Sigmoid colon (tissue), 7 donors: Measurements from ENCODE around the gene MS4A18. TPM values are rescaled to one million over a fixed set of nuclear protein-coding genes. Genes with fewer than 3 reads are reported as not detected.

ENCODE experiments used
- DNase-seq: peaks from one replicate; pipeline ENCODE4 v3.0.0-alpha.2; 2019
- H3K27ac ChIP-seq, 4 donors: fragments of 200-600 bp; sonication (generic); one replicate each; pipeline ENCODE4 v1.5.1; 2016 to 2019; ENCODE audit warnings: mild to moderate bottlenecking in 1 of 4
- H3K27me3 ChIP-seq, 3 donors: fragments of 200-600 bp; sonication (generic); one replicate each; pipeline ENCODE4 v1.5.1; 2019; ENCODE audit warnings: mild to moderate bottlenecking in 1 of 3
- H3K36me3 ChIP-seq, 4 donors: fragments of 200-600 bp; sonication (generic); one replicate each; pipeline ENCODE4 v1.5.1; 2016 to 2019
- H3K4me1 ChIP-seq, 4 donors: fragments of 200-600 bp; sonication (generic); one replicate each; pipeline ENCODE4 v1.5.1; 2017 to 2019
- H3K4me3 ChIP-seq, 4 donors: fragments of 200-600 bp; sonication (generic); one replicate each; pipeline ENCODE4 v1.5.1; 2017 to 2019; ENCODE audit warnings: mild to moderate bottlenecking in 2 of 4, moderate library complexity in 1 of 4
- H3K9me3 ChIP-seq, 4 donors: fragments of 200-600 bp in 3 of 4; sonication (generic) in 3 of 4; one replicate each; pipeline versions ENCODE4 v1.5.1 to v1.6.1; 2013 to 2019
- EP300 ChIP-seq, 4 donors: sonication (generic); formaldehyde crosslinking; IDR thresholded peaks; one replicate each; pipeline ENCODE4 v1.6.1; 2017; ENCODE audit warnings: antibody characterized with exemption in 4 of 4
- POLR2A ChIP-seq, 2 donors: fragments of 450-650 bp; IDR thresholded peaks; one replicate each; pipeline ENCODE4 v1.6.1; 2016; ENCODE audit warnings: antibody characterized with exemption in 2 of 2, mild to moderate bottlenecking in 2 of 2, moderate library complexity in 2 of 2
- POLR2AphosphoS5 ChIP-seq, 4 donors: sonication (generic); formaldehyde crosslinking; IDR thresholded peaks; one replicate each; pipeline ENCODE4 v1.6.1; 2017; ENCODE audit warnings: antibody characterized with exemption in 4 of 4
- WGBS, 2 donors: extraction: QIAGEN DNeasy Blood & Tissue Kit; methylation state at CpG; one replicate each; pipeline ENCODE4 v1.1.7; 2013; 5-methylcytosine and 5-hydroxymethylcytosine counted together
- intact Hi-C: fragments of 100-400 bp; cut with DNase I; formaldehyde crosslinking; loops from one replicate; pipeline ENCODE4 v1.15.1; 2023
- polyA plus RNA-seq, 3 donors: library from polyadenylated mRNA; stranded (reverse); fragments of 200-250 nt; gene quantifications; one replicate each; pipeline ENCODE4 v1.2.3, GENCODE V29; 2013
- total RNA-seq, 4 donors: library from RNA; depleted of rRNA; stranded (reverse); fragments of >200 nt; gene quantifications; one replicate each; pipeline ENCODE4 v1.1.0, GENCODE V29; 2016
- TF ChIP-seq, protein P1 (sequence below), 4 experiments: fragments of 450-650 bp in 3 of 4; fragments of 200-600 bp in 1 of 4; IDR thresholded peaks; one replicate each; pipeline ENCODE4 v1.5.1; 2016 to 2019; ENCODE audit warnings: antibody characterized with exemption in 4 of 4, mild to moderate bottlenecking in 3 of 4, moderate library complexity in 2 of 4
- donor health status: healthy with polysubstance abuse.
- donor health status: Bipolar disorder and iron deficiency.
- donor health status: healthy.

Gene MS4A18
- total and polyA plus RNA-seq, 7 donors: 0.10 TPM; not detected in 6

DNA sequence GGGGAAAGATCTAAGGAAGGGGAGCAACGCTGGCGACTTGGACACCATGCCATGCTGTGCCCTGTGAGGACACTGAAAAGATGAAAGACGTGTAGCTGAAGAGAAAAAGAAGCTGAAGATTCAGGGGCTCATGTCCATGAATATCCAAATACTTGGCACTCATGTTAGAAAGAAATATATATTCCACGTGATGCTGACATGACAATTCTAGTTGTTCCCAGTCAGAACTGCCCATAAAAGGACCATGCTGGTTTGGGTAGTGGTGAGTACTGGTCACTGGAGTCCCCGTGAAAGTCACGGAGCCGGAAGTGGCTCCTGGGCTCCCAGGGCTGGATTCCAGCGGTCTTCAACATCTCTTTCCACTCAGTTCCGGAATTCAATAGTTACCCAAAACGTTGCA lies 42.0 kb downstream of the MS4A18 start:
- no peak for DNase-seq
- Histone ChIP-seq H3K36me3 (no peaks in the 10 kb centered on the region), H3K4me1 (no peaks in the 10 kb centered on the region), H3K27me3 (peaks cover 0 to 15% (median 0%) of the 10 kb centered on the region in 3 donors), H3K27ac (no peak overlapping the region), H3K4me3 (no peak overlapping the region), H3K9me3 (no peaks in the 10 kb centered on the region)
- 88 to 90% methylated on average over 10 of the region's 10 CpGs for WGBS, 2 donors
- TF ChIP-seq EP300 (IDR thresholded peaks at IDR 0.05) (no peak), POLR2AphosphoS5 (IDR thresholded peaks at IDR 0.05) (no peak), POLR2A (IDR thresholded peaks at IDR 0.05) (no peak)
- TF ChIP-seq, protein P1, sequence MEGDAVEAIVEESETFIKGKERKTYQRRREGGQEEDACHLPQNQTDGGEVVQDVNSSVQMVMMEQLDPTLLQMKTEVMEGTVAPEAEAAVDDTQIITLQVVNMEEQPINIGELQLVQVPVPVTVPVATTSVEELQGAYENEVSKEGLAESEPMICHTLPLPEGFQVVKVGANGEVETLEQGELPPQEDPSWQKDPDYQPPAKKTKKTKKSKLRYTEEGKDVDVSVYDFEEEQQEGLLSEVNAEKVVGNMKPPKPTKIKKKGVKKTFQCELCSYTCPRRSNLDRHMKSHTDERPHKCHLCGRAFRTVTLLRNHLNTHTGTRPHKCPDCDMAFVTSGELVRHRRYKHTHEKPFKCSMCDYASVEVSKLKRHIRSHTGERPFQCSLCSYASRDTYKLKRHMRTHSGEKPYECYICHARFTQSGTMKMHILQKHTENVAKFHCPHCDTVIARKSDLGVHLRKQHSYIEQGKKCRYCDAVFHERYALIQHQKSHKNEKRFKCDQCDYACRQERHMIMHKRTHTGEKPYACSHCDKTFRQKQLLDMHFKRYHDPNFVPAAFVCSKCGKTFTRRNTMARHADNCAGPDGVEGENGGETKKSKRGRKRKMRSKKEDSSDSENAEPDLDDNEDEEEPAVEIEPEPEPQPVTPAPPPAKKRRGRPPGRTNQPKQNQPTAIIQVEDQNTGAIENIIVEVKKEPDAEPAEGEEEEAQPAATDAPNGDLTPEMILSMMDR (IDR thresholded peaks at IDR 0.05): no peak
- intact Hi-C loops: no loop called here

DNA sequence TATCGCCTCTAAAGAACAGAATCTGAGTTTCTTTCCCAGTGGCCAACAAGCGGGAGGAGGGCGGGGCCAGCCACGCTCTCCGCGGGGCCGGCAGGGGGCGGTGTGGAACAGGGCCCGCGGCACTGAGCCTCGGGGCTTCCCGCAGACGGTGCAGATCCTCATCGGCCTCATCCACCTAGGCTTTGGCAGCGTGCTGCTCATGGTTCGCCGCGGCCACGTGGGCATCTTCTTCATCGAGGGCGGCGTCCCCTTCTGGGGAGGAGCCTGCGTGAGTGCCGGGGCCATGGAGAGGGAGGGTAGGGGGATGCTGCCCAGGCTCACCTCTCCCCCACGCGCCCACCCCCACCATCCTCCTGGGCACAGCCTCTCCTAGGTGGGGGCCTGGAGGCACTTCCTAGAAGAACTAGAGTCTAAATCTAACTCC lies 42.9 kb downstream of the MS4A18 start:
- no peaks in the 10 kb centered on the region for H3K4me1 ChIP-seq
- no peaks in the 10 kb centered on the region for H3K9me3 ChIP-seq
- H3K27me3 ChIP-seq: peaks cover 0 to 15% (median 0%) of the 10 kb centered on the region in 3 donors
- WGBS, 2 donors: 28 to 39% methylated on average over 26 of the region's 26 CpGs
- no peak overlapping the region for H3K27ac ChIP-seq
- intact Hi-C loops: no loop called here
- DNase-seq: no peak
- TF ChIP-seq POLR2AphosphoS5 (IDR thresholded peaks at IDR 0.05) (no peak), EP300 (IDR thresholded peaks at IDR 0.05) (no peak), POLR2A (IDR thresholded peaks at IDR 0.05) (no peak)
- TF ChIP-seq, protein P1 (IDR thresholded peaks at IDR 0.05): no peak
- H3K36me3 ChIP-seq: no peaks in the 10 kb centered on the region
- H3K4me3 ChIP-seq: no peak overlapping the region

DNA sequence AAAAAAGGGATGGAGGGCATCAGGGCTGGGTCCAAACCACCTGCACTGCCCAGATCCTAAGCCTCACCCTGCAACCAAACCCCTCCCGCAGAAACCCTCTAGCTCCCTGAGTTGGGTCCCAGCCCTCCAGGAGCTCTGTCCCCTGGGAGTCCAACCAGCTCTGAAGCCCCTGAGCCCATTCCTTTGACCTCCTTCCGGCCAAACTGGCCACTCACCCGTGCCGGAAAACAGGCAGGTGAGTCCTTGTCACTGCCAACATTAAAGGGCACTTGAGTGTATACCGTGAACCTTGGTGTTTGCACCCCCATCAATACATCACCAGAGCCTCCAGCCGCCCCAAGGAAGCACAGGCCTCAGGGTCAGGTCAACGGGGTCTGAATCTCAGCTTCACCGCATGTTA lies 43.7 kb downstream of the MS4A18 start:
- H3K36me3 ChIP-seq: no peaks in the 10 kb centered on the region
- H3K27ac ChIP-seq: no peak overlapping the region
- no peak for DNase-seq
- TF ChIP-seq POLR2A (IDR thresholded peaks at IDR 0.05) (no peak), EP300 (IDR thresholded peaks at IDR 0.05) (no peak), POLR2AphosphoS5 (IDR thresholded peaks at IDR 0.05) (no peak)
- TF ChIP-seq, protein P1 (IDR thresholded peaks at IDR 0.05): no peak
- WGBS, 2 donors: 94% methylated on average over 8 of the region's 8 CpGs
- H3K4me3 ChIP-seq: no peak overlapping the region
- H3K4me1 ChIP-seq: no peaks in the 10 kb centered on the region
- no peaks in the 10 kb centered on the region for H3K9me3 ChIP-seq
- peaks cover 0 to 15% (median 0%) of the 10 kb centered on the region in 3 donors for H3K27me3 ChIP-seq
- intact Hi-C loops: no loop called here

DNA sequence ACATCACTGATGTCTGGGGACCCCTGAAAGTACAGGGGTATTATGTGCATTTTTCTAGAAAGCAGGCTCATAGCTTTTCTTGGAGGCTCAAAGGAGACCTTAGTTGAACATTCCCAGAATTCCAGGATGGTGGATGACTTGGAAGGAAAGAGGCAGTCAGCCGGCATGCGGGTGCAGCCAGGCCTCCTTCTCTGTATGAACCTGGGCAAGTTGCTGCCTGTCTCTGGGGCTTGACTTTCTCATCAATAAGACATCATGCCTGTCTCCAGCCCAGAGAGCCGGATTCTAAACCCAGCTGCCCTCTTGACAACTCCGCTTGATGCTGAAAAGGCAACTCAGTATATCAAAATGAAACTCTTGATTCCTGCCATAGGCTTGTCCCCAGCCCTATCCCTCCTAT lies 44.8 kb downstream of the MS4A18 start:
- no peaks in the 10 kb centered on the region for H3K4me1 ChIP-seq
- H3K36me3 ChIP-seq: no peaks in the 10 kb centered on the region
- no peaks in the 10 kb centered on the region for H3K9me3 ChIP-seq
- no peak overlapping the region for H3K4me3 ChIP-seq
- intact Hi-C loops: no loop called here
- no peak for TF ChIP-seq EP300 (IDR thresholded peaks at IDR 0.05)
- TF ChIP-seq POLR2AphosphoS5 (IDR thresholded peaks at IDR 0.05): no peak
- no peak overlapping the region for H3K27ac ChIP-seq
- DNase-seq: peak; percentile 34
- WGBS, 2 donors: 79 to 80% methylated on average over 4 of the region's 4 CpGs
- H3K27me3 ChIP-seq: peaks cover 0 to 10% (median 0%) of the 10 kb centered on the region in 3 donors

DNA sequence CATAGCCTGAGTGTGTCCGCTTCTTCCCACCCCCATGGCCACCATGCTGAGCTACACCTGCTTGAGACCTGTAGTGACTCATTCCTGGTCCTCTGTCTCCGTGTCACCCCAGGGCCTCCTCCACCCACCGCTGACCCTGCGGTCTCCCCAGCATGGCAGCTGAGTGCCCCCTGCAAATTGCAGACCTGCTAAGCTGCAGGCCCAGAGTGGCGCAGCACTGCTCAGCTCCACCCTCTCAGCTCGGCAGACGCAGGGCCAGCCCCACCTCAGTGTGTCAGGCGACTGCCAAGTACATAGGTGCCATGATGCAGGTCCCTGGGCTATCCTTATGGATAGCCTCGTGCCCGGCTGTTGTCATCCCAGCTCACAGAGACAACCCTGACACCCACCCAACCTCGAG lies 45.3 kb downstream of the MS4A18 start:
- no peaks in the 10 kb centered on the region for H3K36me3 ChIP-seq
- H3K27me3 ChIP-seq: peaks cover 0 to 10% (median 0%) of the 10 kb centered on the region in 3 donors
- no peak overlapping the region for H3K27ac ChIP-seq
- H3K4me3 ChIP-seq: no peak overlapping the region
- H3K9me3 ChIP-seq: no peaks in the 10 kb centered on the region
- TF ChIP-seq, protein P1 (IDR thresholded peaks at IDR 0.05): no peak
- TF ChIP-seq POLR2AphosphoS5 (IDR thresholded peaks at IDR 0.05): no peak
- TF ChIP-seq EP300 (IDR thresholded peaks at IDR 0.05): no peak
- TF ChIP-seq POLR2A (IDR thresholded peaks at IDR 0.05): no peak
- H3K4me1 ChIP-seq: no peaks in the 10 kb centered on the region
- no peak for DNase-seq
- WGBS, 2 donors: 80 to 90% methylated on average over 11 of the region's 11 CpGs
- intact Hi-C loops: loop anchor here (10.0 kb wide), 1 partner anchor 365 kb away; no protein-coding TSS in a partner anchor
